KMS-11 (cell line): ENCODE data around the gene RELL1.

Source experiments
- H2AFZ ChIP-seq: fragments of 200-600 bp; sonication (generic); 2 replicates; pipeline ENCODE4 v1.6.1; 2016; ENCODE audit warnings: antibody characterized with exemption, mixed run types, low read depth
- H3K27ac ChIP-seq: fragments of 200-600 bp; sonication (generic); 2 replicates; pipeline ENCODE4 v1.6.1; 2016; ENCODE audit warnings: mild to moderate bottlenecking, mixed run types
- H3K27me3 ChIP-seq: fragments of 200-600 bp; sonication (generic); 2 replicates; pipeline ENCODE4 v1.6.1; 2017; ENCODE audit warnings: mild to moderate bottlenecking, low read depth, mixed run types, moderate library complexity; ENCODE audit not compliant: insufficient read depth
- H3K36me3 ChIP-seq: fragments of 200-600 bp; sonication (generic); 2 replicates; pipeline ENCODE4 v1.6.1; 2017; ENCODE audit warnings: mild to moderate bottlenecking, mixed run types; ENCODE audit not compliant: insufficient read depth
- H3K4me1 ChIP-seq: fragments of 200-600 bp; sonication (generic); 2 replicates; pipeline ENCODE4 v1.6.1; 2016; ENCODE audit warnings: mild to moderate bottlenecking, low read depth, mixed run types; ENCODE audit not compliant: poor library complexity, severe bottlenecking
- H3K4me2 ChIP-seq: fragments of 200-600 bp; sonication (generic); 2 replicates; pipeline ENCODE4 v1.7.0; 2016; ENCODE audit warnings: mild to moderate bottlenecking, mixed run types
- H3K4me3 ChIP-seq: fragments of 200-600 bp; sonication (generic); IDR thresholded peaks from 2 replicates; pipeline ENCODE4 v1.6.1; 2017; ENCODE audit warnings: low read depth, low read length, mixed read lengths; ENCODE audit not compliant: insufficient read depth
- H3K79me2 ChIP-seq: fragments of 200-600 bp; sonication (generic); 2 replicates; pipeline ENCODE4 v1.6.1; 2016; ENCODE audit warnings: low read depth, mixed run types; ENCODE audit not compliant: insufficient read depth
- H3K9ac ChIP-seq: fragments of 200-600 bp; sonication (generic); 2 replicates; pipeline ENCODE4 v1.6.1; 2016; ENCODE audit warnings: mild to moderate bottlenecking, mixed run types
- H4K20me1 ChIP-seq: fragments of 200-600 bp; sonication (generic); 2 replicates; pipeline ENCODE4 v1.6.1; 2016; ENCODE audit warnings: mild to moderate bottlenecking, mixed run types; ENCODE audit not compliant: insufficient read depth
- CTCF ChIP-seq: fragments of 200-600 bp; sonication (generic); conservative IDR thresholded peaks from 2 replicates; pipeline ENCODE4 v1.6.1; 2017; ENCODE audit warnings: low read depth, mild to moderate bottlenecking, antibody characterized with exemption, low read length, moderate library complexity, mixed read lengths

The RELL1 gene

GRCh38 chr4:37665333-37666320, 20.5 kb downstream of the RELL1 start:
- Histone ChIP-seq H3K36me3 (no peaks in the 10 kb centered on the region), H3K4me3 (no peak overlapping the region), H3K9ac (no peak overlapping the region), H3K27me3 (no peaks in the 10 kb centered on the region), H3K79me2 (no peaks in the 10 kb centered on the region), H3K27ac (no peak overlapping the region), H2AFZ (no peak overlapping the region), H4K20me1 (no peaks in the 10 kb centered on the region), H3K4me1 (no peaks in the 10 kb centered on the region), H3K4me2 (no peak overlapping the region)
- no peak for TF ChIP-seq CTCF

GRCh38 chr4:37664696-37665095, 21.5 kb downstream of the RELL1 start:
- Histone ChIP-seq H3K9ac (no peak overlapping the region), H3K79me2 (no peaks in the 10 kb centered on the region), H3K27me3 (no peaks in the 10 kb centered on the region), H3K4me2 (no peak overlapping the region), H2AFZ (no peak overlapping the region), H4K20me1 (no peaks in the 10 kb centered on the region), H3K27ac (no peak overlapping the region), H3K4me1 (no peaks in the 10 kb centered on the region), H3K4me3 (no peak overlapping the region), H3K36me3 (no peaks in the 10 kb centered on the region)
- no peak for TF ChIP-seq CTCF

- Histone ChIP-seq H3K4me2 (no peak overlapping the region), H2AFZ (no peak overlapping the region), H3K79me2 (no peaks in the 10 kb centered on the region), H3K27ac (no peak overlapping the region), H3K27me3 (no peaks in the 10 kb centered on the region), H3K4me3 (no peak overlapping the region), H4K20me1 (no peaks in the 10 kb centered on the region), H3K4me1 (no peaks in the 10 kb centered on the region), H3K36me3 (no peaks in the 10 kb centered on the region), H3K9ac (no peak overlapping the region)
- TF ChIP-seq CTCF: no peak
Observed at GRCh38 chr4:37663552-37663951, 22.6 kb downstream of the RELL1 start.

GRCh38 chr4:37662861-37663390, 23.2 kb downstream of the RELL1 start:
- Histone ChIP-seq H3K27me3 (no peaks in the 10 kb centered on the region), H3K4me3 (no peak overlapping the region), H3K27ac (no peak overlapping the region), H3K79me2 (no peaks in the 10 kb centered on the region), H2AFZ (no peak overlapping the region), H3K36me3 (no peaks in the 10 kb centered on the region), H3K9ac (no peak overlapping the region), H4K20me1 (no peaks in the 10 kb centered on the region), H3K4me1 (no peaks in the 10 kb centered on the region), H3K4me2 (no peak overlapping the region)
- no peak for TF ChIP-seq CTCF
